Astrocyte of the cerebellum (primary cell): ENCODE data around the gene CENPO.

Source experiments
- DNase-seq: peaks from one replicate; pipeline ENCODE4 v3.0.0-alpha.2; 2011; ENCODE audit warnings: low read depth
- H3K4me3 ChIP-seq: 2 replicates; pipeline ENCODE4 v1.5.1; 2011; ENCODE audit warnings: mild to moderate bottlenecking, low read depth, low read length, moderate library complexity
- CTCF ChIP-seq: IDR thresholded peaks from 2 replicates; pipeline ENCODE4 v1.5.1; 2012; ENCODE audit warnings: low read length, low read depth, moderate library complexity, mild to moderate bottlenecking; ENCODE audit errors: missing control alignments
- in situ Hi-C: cut with HindIII; loops from 2 replicates; pipeline ENCODE4 v1.10.0; 2017; ENCODE audit warnings: low sequenced_read_pairs

Gene CENPO

DNA sequence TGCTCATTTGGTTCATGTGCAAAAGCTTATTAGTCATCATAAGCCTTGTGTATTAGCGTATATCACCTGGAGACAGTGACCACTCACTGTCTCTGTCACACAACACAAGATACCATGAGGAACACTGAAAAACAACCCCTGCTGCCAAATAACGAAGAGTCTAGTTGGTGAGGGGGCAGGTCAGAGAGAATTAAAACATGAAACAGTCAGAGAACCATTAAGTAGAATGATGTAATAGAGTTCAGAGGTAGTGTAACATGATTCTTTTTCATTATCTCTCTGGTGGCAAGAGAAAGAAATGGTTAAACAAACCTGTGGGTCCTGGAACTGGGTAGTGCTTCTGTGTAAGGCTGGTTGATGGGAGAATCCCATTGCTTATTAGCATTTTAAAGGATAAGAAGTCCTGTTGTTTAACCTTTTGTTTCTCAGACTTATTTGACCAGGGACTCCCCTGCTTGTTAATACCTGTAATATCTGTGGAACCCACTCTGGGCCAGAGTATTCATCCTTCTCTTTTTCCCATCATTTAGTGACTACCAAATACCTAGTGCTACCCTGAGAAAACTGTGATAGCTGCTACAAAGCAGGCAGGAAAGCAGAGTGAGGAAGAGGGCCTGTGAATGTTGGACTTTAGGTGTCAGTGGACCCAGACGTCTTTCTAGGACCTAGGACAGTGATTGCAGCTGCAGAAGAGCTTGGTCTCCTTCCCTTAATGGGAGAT is 38.1 kb upstream of the CENPO start:
- no peak for TF ChIP-seq CTCF

DNA sequence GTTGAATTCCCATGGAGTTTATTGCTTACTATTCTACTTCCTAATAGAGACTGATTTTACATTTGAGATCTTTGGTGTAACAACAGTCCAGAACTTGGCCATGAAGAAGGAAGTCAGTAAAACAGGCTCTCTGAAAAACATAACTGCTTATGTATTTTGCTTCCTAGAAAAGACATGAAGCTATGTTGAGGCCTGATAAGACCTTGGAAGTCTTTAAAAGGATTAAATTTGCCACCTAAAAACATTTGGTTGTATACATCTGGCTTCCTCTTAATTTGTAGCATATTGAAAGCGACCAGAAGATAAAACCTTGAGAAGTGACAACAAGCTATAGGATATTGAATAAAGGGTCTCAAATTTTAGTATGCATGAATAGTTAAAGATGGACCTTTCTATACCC is 36.4 kb upstream of the CENPO start:
- DNase-seq, result no peak
- in situ Hi-C loops, result no loop called here
- no peak overlapping the region for H3K4me3 ChIP-seq
- no peak for TF ChIP-seq CTCF

More for the DNA sequence above, 38.1 kb upstream of the CENPO start:
- in situ Hi-C loops, result no loop called here
- DNase-seq, result no peak
- H3K4me3 ChIP-seq, result no peak overlapping the region

DNA sequence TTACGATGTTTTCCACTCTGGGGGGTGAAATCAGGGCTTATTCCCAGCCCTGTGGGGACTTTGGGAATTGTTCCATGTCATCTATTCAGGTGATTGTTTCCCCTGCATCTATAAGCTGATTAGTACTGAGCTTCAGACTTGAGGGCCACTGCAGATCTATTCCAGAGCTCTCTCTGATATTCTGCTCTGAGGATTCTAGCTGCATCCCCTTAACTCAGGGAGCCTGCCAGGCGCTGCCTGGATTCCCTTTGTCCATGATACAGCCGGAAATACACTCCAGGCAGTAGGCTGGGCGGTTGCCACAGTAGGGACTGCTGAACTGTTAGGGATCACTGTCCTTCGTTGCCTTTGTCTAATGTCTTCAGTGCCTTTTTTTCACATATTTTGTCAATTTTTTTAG is 31.4 kb upstream of the CENPO start:
- in situ Hi-C loops, result no loop called here
- no peak for TF ChIP-seq CTCF
- no peak for DNase-seq
- H3K4me3 ChIP-seq, result no peak overlapping the region

GRCh38 chr2:24762518-24762917 is 30.7 kb upstream of the CENPO start:
- in situ Hi-C loops, result no loop called here
- no peak for TF ChIP-seq CTCF
- no peak overlapping the region for H3K4me3 ChIP-seq
- no peak for DNase-seq

DNA sequence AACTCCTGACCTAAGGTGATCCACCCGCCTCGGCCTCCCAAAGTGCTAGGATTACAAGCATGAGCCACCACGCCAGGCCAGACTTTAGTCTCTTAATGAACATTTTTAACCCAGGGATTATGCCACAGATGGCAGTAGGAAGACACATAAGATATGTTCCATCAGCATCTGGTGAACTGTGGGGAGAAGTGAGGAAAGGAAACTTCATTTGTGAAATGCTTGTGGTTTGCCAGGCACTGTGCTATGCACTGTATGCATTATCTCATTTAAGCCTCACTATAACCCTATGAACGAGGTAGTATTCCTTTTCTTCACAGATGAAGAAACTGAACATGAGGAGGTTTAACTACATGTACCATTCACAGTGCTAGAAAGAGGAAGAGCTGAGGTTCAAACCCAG is 29.4 kb upstream of the CENPO start:
- no peak for DNase-seq
- no peak for TF ChIP-seq CTCF
- in situ Hi-C loops, result no loop called here
- no peak overlapping the region for H3K4me3 ChIP-seq

DNA sequence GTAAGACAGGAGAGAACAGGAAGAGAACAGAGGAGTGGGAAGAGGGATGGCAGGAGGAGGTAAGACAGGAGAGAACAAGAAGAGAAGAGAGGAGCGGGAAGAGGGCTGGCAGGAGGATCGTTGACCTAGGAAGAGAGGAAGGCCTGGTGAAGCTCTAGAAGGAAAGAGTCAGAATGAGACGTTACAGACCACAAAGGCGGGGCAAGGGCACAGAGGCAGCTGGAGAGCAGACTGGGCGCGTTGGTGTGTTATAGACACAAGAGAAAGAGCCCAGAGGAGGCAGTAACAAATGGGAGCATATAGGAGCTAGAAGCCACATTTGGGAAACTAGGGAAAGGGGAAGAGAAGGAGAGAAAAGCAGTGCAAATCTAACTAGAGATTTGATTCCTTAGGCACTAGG is 26.6 kb upstream of the CENPO start:
- H3K4me3 ChIP-seq, result no peak overlapping the region
- in situ Hi-C loops, result no loop called here
- TF ChIP-seq CTCF, result no peak
- no peak for DNase-seq
